Activated T-cell treated with anti-CD3 and anti-CD28 coated beads, Interleukin-2, amount 50 U/mL, for 48 hours (primary cell): ENCODE data around the gene HENMT1.
"Not testable (repeated sequence)": the region's sequence is repeated elsewhere in the genome, so short reads cannot be mapped to it uniquely, and the experiment has no call there.

ENCODE experiments used
- DNase-seq, 2 experiments: peaks; one replicate each; pipeline ENCODE4 v3.0.0-alpha.2; 2020

HENMT1 gene

DNA sequence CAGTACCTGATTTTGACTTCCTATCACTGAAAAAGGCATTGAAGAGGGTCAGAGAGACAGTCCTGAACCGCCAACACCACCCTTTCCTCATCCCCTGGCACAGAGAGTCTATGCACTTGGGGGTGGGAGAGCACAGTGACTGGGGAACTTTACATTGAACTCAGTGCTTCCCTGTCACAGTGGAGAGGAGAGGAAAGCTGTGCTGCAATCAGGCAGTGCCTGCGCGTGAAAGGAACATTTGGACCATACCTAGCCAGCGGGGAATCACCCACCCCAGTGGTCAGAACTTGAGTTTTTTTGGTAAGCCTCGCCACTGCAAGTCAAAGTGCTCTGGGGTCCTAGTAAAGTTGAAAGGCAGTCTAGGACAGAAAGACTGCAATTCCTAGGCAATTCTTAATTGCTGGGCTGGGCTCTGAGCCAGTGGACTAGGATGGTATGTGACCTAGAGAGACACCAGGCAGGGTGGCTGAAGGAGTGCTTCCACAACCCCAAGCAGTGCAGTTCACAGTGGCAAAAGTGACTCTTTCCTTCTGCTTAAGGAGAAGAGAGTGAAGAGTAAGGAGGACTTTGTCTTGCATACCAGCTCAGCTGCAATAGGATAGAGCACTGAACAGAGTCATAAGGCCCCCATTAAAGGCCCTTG lies 9.4 kb upstream of the HENMT1 start:
- no peak for DNase-seq

DNA sequence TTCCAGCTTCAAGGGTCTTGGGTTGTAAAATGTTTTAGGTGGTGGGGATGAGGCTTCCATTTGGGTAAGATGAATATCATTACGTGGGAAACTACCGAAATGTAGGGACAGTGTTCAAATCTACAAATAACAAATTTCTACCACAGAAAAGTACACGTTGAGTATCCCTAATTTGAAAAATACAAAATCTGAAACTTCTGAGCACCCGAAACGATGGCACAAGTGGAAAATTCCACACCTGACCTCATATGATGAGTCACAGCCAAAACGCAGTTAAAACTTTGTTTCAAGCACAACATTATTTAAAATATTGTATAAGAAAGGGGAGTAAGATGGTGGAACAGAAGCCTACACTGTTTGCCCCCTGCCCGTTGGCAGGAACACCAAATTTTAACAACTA lies 8.8 kb upstream of the HENMT1 start:
- no peak for DNase-seq

DNA sequence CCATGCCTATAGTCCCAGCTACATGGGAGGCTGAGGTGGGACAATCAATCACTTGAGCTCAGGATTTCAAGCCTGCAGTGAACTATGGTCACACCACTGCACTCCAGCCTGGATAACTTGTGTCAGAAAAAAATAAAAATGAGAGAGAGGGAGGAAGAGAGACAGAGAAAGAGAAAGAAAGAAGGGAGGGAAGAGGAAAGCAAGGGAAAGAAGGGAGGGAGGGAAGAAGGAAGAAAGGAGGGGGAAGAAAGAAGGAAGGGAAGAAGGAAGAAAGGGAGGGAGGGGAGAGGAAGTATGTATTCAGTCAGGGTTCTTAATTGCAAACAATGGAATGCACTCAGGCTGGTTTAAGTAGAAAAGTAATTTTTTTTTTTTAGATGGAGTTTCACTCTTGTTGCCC lies 7.9 kb upstream of the HENMT1 start:
- no peak for DNase-seq

DNA sequence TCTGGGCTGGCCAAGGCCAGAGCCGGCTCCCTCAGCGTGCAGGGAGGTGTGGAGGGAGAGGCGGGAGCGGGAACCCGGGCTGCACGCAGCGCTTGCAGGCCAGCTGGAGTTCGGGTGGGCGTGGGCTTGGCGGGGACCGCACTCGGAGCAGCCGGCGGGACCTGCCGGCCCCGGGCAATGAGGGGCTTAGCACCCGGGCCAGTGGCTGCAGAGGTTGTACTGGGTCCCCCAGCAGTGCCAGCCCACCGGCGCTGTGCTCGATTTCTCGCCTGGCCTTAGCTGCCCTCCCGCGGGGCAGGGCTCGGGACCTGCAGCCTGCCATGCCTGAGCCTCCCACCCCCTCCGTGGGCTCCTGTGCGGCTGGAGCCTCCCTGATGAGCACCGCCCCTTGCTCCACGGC lies 6.5 kb upstream of the HENMT1 start:
- DNase-seq: not testable (repeated sequence)

DNA sequence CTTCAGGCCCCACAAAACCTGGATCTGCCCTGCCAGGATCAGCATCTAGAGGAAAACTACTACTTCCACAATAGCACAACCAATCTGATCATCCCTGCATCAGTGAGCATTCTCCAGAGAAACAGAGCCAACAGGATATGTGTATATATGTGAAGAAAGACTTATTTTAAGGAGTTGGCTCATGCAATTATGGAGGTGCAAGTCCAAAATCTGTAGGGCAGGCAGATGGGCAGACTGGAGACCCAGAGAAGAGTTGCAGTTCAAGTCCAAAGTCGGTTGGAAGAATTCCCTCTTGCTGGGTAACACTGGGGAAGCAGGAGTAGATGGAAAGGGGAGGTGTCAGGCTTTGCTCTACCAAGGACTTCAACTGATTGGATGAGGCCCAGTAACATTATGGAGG lies 4.9 kb upstream of the HENMT1 start:
- DNase-seq: no peak

DNA sequence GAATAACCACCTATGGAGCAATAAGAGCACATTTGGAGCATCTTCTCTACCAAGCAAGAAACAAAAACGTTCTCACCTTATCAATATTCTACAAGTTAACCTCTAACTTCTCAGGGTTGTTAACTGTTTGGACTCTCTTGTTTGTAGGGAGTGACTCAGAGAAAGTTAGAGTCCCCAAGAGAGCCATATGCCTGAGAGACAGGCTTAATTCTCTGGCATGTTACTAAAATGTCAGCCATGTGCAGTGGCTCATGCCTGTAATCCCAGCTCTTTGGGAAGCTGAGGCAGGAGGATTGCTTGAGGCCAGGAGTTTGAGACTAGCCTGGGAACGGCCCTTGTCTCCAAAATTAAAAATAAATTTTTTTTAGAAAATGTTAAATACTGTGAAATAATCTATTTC lies 4.2 kb upstream of the HENMT1 start:
- no peak for DNase-seq

DNA sequence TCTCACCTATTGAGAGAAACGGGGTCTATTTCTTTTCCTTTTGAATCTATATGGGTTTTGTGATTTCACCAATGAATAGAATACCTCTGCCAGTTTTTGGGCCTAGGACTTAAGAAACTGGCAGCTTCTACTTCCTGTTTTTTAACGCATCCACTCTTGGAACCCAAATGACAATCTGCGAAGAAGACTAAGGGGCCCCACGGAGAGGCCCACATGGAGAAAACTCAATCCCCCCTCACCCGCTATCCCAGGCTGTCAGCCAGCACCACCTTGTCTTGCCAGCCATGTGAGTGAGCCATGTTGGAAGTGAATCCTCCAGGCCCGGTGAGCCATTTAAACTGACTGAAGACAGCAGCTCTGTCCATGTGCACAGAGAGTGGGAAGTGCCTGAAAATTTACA lies 3.6 kb upstream of the HENMT1 start:
- no peak for DNase-seq

DNA sequence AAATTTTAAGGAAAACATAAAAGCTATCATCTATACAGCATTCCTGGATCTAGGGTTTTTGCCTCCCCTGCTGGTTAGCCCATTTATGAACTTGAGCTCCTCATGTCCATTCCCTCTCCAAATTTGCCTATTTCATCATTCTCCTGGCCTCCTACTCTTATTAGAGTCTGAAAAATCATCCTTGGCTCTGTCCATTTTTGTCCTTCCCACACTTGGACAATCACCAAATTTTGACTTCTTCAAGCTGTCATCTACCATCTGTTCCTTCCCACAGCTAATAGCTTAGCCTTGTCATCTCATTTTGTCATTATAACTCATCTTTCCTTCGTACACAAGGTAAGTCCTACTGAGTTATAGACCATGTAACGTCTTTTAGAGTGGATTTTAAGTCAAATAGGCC lies 2.2 kb upstream of the HENMT1 start:
- no peak for DNase-seq

DNA sequence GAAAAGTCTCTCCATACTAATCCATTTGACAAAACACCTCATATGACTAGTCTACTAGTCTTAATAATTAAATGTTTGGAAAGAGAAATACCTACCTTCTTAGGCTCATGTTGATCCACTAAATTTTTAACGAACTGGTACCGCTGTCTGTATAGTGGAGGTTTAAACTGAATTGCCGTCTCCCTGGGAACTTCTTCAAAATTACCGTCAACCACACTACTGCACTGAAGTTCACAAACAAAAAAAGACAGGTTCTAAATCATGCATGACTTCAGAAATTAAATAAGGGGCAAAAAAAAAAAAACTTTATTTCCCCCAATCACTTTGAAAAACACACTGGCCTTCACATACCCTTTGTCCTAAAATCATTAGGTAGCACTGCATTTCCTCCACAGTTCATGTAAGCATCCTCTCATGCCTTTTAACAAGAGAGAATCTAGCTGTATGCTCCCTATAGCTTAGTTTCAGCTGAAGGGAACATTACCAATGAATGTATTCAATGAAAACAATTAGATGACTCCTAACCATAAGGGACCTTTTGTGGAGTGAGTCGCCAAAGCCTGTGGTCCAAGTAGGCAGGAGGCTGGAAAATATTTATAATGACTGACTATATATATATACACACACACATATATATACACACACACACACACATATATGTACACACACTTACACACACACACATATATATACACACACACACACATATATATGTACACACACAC lies 3.4 kb downstream of the HENMT1 start:
- DNase-seq: no peak

DNA sequence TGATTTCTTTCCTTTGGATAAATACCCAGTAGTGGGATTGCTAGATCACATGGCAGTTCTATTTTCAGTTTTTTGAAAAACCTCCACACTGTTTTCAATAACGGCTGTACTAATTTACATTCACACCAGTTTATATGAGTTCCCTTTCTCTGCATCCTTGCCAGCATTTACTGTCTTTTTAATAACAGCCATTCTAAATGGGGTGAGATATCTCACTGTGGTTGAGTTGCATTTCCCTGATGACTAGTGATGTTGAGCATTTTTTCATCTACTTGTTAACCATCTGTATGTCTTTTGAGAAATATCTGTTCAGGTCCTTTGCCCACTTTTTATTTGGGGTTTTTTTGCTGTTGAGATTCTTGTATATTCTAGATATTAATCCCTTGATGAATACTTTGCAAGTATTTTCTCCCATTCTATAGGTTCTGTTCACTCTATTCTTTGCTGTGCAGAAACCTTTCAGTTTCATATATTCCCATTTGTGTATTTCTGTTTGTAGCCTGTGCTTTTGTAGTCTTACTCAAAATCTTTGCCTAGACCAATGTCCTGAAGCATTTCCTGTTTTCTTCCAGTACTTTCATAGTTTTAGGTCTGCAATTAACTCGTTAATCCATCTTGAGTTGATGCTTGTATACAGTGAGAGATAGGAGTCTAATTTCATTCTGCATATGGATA lies 7.3 kb downstream of the HENMT1 start:
- DNase-seq: no peak

DNA sequence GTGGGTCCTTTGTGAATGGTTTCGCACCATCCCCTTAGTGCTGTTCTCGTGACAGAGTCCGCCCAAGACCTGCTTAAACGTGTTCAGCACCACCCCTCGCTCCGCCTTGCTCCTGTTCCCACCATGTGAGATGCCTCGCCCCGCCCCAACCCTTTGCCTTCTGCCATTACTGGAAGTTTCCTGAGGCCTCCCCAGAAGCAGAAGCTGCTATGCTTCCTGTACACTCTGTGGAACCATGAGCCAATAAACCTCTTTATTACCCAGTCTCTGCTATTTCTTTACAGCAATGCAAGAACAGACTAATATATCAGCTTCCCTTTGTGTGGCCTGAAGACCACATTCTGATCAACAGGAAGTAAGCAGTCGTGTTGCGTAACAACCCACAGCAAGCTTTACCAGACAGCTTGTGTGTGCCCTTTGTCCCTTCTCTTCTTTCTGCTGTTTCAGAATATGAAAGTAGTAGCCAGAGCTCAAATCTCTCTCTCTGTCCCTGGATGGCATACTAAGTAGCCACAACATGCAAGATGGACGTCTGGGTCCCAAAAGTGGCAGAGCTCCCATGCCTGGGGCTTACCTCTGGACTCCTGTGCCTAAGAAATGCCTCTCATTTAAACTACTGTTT lies 14.1 kb downstream of the HENMT1 start:
- DNase-seq: peak; percentile 73 to 75

DNA sequence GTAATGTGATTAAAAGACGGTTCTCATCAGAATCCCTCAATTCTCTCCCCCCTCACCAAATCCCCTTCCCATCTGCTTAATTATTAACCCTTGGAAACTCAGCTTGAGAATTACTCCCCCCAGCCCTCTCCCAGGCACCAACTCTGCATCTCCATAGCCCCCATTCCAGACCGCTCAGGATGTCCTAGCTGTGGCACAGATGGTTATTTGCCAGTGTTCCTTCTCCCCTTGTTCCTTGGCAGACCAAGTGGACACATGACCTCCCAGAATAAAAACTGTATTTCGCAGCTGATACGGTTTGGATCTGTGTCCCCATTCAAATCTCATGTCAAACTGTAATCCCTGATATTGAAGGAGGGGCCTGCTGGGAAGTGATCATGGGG lies 14.6 kb downstream of the HENMT1 start:
- DNase-seq: no peak

DNA sequence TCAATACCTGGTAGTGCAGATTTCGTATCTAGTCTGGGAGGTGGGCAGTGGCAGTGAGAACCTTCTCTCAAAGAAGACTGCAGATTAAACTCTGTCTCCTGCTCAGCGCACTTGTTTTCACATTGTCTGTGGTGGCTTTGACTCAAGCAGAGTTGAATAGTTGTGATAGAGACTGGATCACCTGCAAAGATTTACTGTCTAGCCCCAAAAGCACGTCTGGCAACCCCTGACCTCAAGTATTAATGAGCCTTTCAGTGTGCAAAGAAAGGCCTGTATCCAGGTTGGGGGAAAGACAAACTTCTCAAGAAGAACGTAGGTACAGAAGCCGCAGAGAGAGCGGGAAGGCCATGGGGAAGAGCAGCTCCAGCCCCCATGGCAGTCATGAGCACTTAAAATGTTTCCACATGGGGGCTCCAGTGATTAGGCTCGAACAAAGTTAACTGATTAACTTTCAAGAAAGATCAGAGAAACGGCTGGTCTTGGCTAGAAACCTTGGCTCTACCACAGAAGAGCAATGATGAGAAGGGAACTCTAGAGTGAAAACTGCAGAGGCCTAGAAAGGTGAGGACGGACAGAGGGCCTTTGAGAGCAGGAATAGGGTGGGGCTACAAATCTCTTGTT lies 15.2 kb downstream of the HENMT1 start:
- peak in 1 of 2 experiments; percentile 37 for DNase-seq

DNA sequence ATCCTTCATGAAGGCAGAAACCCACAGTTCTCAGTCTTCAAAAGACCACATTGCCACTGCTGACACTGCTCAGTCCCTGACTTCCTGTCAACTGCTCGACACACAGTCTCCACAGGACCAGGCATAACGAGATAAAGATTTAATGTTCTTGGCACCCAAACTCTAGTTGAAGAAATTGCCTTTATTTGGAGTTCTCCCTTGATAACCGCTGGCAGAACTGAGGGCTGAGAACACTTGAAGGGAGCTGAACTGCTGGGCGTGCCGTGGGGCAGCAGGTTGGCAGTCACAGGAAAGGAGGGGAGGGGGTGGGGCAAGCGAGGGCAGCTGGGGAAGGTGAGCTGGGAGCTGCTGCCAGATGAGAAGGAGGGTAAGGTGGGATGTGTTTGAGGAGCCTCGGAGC lies 15.9 kb downstream of the HENMT1 start:
- DNase-seq: peak; percentile 53 to 60

DNA sequence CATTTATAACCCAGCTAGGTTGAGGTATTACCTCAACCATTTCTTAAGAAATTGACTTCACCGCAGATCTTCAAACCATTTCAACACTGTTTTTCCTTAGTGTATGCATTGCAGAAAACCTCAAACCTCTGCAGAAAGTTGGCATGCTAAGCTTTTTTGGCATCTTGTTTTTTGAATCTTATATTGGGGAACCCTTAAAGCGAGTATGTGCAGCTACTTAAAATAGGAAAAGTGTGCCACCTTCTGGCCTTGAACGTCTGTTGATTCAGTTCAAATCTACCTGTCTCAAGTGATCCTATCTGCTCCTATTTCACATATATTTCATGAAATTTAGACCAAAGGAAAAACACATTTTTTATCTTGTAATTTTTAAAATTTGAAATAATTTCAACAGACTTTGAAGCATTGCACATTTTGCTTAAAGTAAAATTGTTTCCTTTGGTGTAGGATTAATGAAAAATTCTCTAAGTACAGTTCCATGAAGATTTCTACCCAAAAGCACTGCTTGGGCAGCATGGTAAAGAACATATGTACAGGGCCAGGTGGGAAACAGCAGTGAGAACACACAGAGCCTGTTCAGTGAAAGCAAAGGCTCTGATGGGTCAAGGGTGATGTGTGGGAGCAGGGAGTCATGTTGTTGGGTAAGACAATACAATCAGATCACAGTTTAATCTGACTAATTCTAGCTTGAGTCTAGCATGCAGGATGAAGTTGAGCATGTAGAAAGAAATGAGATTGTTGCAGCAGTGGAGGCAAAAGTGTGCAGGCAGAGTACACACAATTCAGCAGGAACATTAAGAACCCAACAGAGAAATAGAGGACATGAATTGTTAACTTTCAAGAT lies 17.2 kb downstream of the HENMT1 start:
- DNase-seq: no peak

DNA sequence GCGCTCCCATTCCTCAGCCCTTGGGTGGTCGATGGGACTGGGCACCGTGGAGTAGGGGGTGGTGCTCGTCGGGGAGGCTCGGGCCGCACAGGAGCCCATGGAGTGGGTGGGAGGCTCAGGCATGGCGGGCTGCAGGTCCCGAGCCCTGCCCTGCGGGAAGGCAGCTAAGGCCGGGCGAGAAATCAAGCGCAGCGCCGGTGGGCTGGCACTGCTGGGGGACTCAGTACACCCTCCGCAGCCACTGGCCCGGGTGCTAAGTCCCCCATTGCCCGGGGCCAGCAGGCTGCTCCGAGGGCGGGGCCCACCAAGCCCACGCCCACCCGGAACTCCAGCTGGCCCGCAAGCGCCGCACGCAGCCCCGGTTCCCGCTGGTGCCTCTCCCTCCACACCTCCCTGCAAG lies 20.0 kb downstream of the HENMT1 start:
- DNase-seq: not testable (repeated sequence)

DNA sequence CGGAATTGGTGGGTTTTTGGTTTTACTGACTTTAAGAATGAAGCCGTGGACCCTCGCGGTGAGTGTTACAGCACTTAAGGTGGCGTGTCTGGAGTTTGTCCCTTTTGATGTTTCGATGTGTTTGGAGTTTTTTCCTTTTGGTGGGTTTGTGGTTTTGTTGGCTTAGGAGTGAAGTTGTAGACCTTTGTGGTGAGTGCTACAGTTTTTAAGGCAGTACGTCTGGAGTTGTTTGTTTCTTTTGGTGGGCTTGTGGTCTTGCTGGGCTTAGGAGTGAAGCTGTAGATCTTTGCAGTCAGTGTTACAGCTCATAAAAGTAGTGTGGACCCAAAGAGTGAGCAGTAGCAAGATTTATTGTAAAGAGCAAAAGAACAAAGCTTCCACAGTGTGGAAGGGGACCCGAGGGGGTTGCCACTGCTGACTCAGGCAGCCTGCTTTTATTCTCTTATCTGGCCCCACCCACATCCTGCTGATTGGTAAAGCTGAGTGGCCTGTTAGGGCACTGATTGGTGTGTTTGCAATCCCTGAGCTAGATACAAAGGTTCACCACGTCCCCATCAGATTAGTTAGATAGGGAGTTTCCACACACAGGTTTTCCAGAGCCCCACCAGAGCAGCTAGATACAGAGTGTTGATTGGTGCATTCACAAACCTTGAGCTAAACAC lies 20.9 kb downstream of the HENMT1 start:
- peak; percentile 50 to 60 for DNase-seq

DNA sequence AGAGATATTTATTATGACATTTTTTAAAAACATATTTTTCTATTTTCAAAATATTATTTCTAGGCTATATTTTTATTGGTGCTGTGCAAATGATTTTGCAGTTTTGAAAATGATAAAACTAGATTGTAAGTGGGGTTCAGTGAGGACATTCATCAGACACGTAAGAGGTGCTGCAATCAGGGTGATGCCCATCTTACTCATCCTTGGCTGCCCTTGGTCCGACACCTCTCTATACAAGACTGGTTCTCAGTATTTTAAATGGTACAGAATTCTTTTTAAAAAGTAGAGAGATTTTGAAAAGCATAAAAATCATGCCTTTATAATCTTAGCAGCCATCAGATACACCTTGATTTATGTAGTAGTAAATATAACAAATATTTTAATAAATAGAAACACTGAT lies 24.0 kb downstream of the HENMT1 start:
- DNase-seq: no peak

DNA sequence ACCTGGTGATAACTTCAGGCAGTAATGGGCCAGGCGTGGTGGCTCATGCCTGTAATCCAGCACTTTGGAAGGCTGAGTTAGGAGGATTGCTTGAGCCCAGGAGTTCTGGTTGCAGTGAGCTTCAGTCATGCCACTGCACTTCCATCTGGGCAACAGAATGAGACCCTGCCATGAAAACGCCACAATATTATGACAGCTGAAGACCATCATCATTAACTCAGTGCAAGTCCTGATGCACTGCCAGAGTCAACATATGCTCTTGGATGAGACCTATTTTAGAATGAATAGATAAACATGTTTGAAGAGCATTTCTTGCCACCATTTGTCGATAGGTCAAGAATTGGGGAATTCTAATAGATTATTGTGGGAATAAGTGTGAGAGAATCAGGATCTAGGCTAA lies 26.4 kb downstream of the HENMT1 start:
- DNase-seq: no peak

DNA sequence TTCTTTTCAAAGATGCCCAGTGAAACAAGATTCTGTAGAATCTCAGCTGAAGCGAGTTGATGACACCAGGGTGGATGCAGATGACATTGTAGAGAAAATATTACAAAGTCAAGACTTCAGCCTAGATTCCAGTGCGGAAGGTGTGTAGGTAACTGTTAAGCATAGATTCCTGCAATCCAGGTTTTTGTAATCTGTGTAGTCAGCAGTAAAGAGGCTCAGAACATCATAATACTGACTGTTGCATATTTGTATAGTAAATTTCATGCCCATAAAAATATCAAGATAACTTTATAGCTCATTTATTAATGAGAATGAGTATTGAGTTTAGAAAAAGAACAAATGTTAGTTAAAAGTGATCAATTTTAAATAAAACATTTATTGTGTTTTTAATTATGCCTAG lies 32.2 kb downstream of the HENMT1 start:
- DNase-seq: no peak

DNA sequence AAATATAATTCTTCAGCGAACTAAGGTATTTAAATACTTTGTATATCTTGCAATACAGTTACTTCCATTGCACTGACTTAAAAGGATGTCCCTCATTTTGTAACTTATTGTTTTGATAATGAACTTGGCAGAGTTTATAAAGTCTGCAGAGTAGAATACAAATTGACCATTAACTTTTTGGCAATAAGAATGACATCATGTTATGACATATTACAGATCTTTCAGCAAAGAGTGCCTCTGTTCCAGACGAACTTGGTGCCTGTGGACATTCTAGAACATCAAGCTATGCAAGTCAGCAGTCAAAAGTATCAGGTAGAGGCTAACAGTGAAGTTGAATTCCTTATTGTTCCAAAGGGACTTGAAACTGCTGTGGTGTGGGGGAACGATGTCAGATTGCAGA lies 32.9 kb downstream of the HENMT1 start:
- DNase-seq: no peak

DNA sequence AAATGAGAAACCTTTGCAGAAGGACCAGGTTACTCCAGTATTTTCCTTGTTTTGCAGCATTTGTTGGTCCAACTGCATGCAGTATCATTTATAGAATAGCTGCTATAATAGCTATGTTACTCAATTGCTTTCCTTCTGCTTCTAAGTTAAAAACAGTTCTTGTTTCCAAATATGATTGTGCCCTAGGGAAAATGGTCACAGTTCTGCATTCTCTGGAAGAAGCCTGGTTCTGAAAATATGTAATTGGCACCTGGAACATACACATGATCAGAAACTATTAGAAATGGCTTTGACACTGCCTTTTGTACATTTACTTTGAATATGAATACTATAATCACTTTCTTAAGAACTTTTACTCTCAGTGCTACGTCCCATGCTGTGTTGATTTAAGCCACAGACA lies 33.6 kb downstream of the HENMT1 start:
- DNase-seq: no peak
